Activated CD8-positive, alpha-beta memory T cell treated with anti-CD3 and anti-CD28 coated beads, Interleukin-2, amount 50 U/mL, for 48 hours (primary cell): ENCODE results near the gene PHF2.

Experiments used
- DNase-seq: peaks from one replicate; pipeline ENCODE4 v3.0.0-alpha.2; 2020

PHF2 gene

DNA sequence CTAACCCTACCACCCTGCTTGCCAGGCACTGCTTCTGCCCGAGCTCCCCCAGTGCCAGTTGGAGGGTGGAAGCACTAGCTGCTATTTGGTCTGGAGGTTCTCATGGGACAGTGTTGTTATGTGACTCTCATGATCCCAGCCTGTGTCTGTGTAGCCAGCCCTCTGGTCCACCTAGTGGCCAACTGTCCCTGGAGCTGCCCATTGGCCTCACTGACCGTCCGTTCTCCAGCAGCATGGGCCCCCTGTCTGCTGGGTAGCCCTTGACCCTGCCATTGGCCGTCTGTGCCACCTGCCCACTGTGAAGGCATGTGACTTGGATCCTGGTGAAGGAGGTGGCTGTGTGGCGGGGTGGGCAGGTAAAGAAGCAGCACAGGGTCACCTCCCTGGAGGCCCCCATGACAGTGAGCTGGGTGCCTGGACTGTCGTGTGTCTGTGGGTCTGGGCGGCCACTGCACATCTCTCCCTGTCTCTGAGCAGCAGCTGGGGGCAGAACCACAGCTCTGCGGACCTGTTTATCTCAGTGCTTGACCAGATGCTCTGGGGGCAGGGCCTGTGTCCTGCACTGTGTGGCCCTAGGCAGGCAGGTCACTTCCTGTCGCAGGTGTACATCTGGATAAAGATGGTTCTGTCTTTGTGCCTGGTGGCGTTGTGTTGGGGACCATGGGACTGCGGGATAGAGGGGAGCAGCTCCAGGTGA, 11.4 kb downstream of the PHF2 start:
- DNase-seq = peak; percentile 41

DNA sequence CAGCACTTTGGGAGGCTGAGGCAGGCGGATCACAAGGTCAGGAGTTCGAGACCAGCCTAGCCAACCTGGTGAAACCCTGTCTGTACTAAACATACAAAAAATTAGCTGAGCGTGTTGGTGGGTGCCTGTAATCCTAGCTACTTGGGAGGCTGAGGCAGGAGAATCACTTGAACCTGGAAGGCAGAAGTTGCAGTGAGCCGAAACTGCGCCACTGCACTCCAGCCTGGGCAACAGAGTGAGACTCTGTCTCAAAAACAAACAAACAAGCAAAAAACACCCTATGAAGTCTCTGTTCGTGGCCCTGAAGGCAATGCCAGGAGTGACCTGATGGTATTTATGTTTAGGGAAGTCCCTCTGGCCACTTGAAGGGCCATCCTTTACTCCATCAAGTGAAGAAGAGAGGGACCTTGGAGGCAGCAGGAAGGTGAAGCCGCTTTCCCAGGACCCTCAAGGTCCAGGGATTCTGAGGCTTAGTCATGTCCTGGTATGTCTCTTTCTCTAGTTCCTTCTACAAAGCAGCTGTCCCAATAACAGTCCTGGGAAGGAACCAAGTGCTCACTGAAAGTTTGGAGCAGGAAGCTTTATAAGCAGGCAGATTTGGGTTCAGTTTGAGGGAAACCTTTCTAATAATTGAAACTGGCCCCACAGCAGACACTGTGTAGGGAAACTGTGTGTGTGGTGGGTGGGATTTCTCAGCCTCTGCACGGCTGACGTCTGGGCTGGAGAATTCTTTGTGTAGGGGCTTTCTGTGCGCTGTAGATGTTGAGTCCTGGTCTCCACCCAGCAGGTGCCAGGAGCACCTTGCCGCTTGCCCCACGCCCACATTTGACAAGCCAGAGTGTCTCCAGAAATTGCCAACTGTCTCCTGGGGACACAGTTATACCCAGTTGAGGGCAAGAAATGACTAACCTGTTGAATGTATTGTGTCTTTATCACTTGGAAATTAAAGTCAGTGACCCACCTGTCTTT, 12.5 kb downstream of the PHF2 start:
- peak; percentile 35 for DNase-seq

DNA sequence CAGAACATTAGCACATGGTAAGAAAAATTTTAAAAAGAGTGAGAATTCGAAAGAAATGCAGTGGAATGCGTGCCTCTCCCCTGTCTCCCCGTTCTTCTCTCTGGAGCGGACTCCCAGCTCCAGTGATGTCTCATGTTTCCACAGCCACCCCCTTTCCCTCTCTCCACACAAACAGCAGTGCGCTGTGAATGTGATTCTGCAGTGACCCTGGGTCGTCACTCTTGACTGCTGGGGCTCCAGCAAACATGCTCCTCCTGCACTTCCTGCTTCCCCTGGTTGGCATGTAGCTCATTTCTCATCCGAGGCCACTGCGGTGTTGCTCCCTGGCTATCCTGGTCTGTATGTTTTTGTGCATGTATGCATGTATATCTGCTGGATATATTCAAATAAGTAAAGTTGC, 13.3 kb downstream of the PHF2 start:
- DNase-seq = peak; percentile 25

DNA sequence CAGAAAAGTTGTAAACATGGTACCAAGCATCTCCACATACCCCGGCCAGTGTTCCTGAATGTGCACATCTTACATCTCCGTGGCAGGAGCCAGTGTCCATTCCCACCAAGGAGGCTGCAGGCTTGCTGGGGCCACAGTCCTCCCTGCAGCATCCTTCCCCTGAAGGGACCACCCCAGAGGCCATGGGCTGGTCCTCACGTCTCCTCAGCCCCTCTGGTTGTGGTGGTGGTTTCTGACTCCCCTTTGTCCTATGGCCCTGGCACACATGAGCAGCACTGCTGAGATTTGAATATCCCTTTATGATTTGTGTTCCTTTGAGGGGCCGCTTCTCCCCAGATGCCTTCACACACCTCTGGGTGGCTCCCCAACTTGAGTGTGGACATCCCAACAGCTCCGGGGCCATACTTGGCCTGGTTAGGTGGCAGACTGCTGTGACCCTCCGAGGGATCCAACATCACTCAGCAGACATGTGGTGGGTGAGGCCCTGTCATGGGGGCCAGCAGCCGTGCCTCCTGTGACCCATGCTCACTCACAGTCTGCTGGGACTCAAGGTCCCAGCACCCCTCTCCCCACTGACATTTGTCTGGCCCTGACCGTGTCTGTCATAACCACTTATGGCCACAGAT, 14.3 kb downstream of the PHF2 start:
- DNase-seq = peak; percentile 42

DNA sequence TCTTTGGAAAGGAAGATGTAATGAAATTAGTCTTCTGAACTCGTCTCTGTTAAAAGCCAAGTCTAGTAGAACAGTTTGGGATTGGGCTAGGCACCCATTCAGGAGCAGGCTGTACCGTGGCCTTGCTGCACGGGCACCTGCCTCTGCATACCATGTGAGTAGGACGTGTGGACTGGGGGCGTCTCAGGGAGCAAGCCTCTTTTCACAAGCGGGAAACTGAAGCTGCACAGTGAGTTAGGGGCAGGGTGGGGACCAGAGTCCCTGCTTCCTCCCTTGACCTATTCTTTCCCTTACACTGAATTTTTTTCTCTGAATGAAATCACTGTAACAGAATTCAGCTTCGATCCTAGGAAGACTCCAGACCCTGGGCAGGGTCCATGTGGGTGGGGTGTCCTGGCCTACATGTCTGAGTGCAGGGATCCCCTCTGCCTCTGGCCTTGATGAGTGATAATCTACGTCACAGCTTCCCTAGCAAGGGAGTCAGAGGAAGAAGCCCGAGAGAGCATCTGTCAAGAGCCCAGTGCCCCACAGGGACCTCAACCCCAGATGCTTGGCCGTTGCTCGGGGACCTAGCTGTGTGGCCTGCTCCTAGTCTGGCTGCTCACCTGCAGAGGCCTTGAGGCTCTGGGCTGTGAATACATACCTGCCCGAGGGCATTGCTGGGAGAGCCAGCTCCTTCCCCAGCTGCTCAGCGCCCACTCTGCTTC, 15.1 kb downstream of the PHF2 start:
- DNase-seq = peak; percentile 42

DNA sequence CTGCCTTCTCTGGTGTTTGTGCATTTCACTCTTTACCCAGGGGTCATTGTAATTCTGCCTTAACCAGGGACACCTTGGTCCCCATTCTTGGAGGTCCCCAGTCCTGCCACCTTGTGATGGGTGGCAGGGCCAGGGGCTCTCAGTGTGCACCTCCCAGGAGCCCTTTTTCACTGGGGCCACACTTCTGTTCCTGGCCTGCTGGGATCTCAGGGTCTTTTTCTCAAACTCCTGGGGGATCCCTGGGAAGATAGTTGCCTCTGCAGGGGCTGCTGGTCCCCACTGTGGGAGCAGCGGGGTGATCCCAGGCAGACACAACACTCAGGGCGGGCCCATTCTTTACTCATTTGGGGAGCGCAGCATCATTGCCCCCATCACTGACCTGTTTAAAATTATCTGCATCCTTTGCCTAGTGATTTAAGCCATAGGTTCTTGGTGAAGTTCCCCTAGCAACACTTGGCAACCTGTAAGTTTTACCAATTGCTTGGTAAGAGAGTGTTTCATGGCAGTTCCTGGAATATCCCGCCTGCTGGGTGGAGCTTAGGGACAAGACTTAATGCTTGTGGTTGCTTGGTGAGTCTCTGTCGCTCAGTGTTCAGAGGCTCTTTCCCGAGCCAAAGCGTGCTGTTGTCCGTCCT, 15.7 kb downstream of the PHF2 start:
- DNase-seq = peak; percentile 23

DNA sequence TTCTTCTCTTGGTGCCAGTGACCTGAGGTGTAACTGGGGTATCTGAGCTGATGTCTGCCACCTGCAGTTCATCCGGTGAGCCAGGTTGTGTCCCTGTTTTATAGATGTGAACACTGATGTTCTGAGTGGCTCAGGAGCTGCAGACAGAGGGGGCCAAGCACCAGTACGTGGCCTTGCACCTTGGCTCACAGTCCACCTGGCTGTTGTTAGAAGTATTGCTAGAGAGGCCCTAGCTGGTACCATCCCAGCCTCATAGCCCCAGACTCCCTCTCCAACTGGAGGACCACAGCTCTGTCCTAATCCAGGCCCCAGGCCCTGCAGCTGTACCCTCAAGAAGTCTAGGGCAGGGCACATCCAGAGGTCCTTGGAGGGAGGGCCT, 16.2 kb downstream of the PHF2 start:
- peak; percentile 42 for DNase-seq

DNA sequence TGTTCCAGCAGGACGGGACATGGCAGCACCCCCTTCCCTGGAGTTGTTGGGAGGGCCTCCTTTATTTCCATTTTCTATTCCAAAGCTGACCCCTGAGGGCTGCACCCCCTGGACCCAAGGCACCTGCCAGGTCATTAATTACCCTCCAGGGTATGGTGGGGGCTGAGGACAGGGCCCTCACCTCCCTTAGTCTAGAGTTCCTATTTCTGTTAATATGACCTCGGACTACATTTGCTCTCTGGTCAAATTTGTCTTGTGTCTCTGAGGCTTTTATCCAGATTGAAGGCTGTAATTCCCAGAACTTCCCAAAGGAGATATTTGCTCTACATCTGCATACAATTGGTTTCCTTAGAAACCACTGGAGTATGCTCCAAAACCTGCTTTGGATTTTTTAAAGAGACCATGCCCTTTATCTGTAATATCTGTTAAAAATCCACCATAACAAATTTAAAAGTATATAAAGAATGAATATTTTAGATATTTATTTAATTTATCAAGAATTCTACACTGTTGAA, 16.8 kb downstream of the PHF2 start:
- DNase-seq = no peak

DNA sequence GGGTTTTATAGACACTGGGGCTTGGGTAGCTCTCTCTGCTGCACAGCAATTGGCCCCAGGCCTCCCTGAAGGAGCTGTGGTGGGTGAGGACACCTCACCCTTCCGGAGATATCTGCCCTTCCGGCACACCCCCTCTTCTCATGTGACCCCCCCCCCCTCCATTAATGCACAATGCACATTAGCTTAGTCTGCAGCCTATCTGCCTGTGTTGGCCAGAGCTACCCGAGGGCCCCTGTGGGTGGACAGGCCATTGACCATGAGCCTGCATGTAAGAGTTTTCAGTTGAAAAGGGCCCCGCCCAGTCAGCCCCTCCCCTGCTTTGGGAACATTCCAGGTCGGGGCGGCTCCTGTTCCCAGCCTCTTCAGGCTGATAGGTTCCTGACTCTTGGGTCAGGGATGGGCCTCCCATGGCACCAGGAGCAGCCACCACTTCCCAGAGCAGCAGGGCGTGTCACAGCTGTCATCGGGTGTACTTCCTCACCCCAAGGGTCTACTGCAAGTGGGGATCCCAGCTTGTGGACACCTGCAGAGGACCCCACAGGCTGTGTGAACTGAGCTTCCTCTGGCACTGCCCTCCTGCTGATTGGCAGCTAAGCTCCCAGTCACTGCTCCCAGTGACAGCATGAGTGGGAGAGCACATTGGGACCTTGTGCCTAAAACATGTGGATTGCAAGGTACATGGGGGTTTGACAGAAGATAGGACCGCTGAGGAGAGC, 17.8 kb downstream of the PHF2 start:
- DNase-seq = peak; percentile 30

DNA sequence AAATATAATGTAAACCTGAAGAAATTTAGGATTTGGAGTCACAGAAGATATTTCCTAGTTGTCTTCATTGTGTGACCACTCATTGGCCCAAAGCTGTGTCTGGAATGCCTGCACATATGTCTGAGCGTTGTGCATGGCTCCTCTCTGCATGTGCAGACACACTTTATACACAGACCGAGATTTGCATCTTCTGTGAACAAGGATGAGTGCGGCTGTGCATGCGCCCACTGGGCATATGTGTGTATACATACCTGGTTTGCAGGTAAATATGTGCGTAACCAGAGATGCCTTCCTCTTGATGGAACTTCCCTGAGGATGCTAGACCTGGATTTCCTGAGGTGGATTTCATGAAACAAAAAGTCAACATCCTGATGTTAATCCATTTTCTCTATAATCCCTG, 19.1 kb downstream of the PHF2 start:
- DNase-seq = no peak

DNA sequence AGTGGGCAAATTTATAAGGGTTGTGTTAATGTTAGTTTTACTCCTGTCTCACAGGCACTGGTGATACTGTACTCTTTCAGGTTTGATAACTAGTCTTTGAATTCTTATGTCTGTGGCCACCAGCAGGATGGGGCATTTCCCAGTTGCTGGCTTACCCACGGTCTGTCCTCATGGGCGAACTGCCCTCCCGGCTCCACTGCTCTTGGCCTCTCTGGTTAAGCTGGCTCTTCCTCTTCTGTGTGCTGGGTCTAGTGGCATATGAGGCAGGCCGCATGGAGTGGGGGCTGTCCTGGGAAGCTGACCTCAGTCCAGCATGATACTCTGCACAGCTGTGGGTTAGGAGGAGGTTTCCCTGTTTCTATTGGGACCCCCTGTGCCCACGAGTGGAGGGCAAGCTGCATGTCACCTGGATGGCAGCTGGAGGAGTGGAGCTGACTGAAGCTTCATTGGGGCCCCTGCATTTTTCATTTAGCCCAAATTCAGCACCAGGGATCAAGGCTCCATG, 19.5 kb downstream of the PHF2 start:
- peak; percentile 38 for DNase-seq

DNA sequence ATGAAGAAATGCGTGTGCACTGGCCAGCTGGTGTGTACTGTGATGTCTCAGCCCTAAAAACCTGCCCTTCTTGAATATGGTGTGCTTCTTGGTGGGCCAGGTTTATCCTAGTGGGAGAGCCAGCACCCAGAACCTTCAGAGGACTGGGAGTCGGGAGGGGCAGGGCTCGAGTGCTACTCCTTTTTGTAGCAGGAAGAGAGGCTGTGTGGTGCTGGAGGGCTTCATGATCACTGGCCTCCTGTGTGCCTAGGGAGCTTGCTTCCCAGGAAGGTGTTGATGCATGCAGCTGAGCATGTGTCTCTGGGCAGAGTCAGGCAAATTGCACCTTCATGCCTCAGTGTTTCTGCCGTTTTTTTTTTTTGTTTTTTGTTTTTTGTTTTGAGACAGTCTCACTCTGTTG, 20.0 kb downstream of the PHF2 start:
- peak; percentile 35 for DNase-seq

DNA sequence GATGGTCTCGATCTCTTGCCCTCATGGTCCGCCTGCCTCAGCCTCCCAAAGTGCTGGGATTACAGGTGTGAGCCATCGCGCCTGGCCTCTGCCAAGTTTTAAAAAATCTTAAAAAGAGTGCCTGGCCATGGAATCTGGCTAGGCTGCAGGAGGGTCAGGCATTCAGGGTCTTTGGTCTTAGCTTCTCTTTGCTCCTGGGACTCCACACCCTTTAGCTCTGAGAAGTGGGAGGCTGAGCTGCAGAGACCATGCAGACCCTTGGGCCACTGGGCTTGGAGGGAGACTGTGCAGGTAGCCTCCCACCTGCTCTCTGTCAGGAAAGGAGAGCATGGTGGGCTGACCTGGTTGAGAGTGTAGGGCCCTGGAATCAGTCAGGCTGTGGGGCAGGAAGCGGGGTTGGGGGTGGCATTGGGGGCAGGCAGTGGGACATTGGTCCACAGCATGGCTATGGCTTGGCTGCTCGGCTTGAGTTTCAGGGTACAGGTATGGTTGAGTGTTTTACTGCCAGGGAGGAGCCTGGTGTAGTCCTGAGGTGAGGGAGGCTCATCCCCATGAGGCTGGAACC, 20.8 kb downstream of the PHF2 start:
- peak; percentile 34 for DNase-seq

DNA sequence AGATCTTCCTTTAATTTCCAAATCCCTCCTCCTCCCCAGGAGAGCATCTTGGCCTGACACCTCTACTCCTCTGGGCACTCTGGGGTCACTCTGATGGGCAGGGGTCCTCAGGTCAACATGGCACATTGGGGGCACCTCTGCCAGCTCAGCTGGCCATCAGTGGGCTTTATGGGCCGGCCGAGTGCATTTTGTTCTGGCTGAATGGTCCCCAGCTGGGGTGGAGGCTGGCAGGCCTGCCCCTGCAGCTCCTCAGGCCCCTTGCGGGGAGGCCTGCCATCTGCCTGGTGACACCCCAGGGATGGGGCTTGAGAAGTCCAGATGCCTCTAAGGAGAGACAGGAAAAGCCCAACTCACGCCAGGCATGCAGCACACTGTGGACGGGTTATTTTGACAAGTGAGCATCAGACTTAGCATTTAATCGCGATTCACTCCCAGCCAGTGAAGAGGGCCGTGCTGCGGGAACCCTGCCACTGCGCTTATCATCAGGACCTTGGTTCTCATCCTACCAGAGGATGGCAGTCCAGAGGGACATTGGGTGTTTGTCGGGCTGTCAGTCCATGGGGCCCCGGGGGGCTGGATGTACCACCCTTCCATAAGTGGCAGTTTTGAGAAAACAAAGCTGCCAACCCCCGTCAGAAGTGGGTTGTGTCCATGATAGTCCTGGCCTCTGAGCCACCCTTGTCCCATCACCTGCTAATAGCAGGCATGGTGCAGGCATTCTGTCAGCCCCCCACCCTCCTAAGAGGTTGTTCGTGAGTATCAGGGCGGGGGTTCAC, 21.7 kb downstream of the PHF2 start:
- peak; percentile 44 for DNase-seq

DNA sequence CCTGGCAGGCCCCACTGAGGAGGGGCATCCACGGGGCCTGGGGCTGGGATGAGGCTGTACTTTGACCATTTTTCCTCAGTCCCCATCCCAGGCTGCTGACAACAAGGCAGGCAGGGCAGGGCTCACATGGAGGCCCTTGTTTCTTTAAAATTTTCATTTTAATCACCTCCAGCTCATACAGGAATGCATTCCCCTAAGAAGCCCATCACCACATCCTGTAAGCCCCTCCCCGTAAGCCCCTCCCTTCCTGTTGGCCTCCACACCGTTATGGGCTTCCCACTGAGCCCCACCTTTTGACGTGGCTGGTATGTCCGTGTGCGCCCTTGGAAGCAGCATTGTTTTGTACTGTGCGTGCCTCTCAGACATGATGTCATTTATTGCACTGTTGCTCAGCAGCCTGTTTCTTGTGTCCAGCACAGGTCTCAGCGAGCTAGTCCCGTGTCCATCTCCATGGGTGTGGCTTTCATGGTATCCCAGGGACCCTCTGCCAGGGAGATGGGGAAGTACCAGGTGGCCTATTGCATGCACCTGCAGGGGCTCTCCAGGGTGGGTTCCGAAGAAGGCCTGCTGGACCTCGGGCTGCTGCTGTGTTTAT, 22.4 kb downstream of the PHF2 start:
- no peak for DNase-seq

DNA sequence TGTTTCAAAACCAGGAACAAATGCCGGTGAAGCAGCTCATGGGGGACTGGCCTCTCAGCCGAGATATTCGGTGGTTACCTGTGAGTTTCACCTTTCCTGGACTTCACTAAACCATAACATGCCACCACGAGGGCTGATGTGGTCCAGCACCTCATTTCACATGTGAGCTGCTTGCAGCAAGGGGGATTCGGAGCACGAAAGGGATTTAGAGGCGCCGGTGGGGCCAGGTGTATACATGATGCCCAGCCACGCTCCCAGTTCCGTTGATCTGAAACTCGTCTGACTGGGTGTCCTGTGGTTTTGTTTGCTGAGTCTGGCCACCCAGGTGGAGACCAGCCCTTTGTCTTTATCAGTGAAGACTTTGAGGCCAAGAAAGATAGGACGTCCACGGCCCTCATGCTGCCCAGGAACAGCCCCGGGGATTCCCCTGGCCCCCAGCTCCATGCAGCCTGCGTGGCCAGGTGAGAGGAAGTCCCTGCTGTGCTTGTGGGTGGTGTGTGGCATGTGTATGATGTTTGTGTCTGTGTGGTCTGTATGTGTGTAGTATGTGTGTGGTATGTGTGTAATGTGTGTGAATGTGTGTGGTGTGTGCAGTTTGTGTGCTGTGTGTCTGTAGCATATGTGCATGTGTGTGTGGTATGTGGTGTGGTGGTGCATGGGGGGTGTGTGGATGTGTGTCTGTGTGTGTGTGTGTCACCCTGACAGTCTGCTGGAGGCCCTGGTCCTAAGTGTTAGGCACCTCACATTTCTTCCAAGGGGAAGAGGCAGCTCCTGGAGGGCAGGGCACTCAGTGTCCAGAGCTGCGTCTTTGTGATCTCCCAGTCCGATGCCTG, 23.4 kb downstream of the PHF2 start:
- DNase-seq = peak; percentile 36

DNA sequence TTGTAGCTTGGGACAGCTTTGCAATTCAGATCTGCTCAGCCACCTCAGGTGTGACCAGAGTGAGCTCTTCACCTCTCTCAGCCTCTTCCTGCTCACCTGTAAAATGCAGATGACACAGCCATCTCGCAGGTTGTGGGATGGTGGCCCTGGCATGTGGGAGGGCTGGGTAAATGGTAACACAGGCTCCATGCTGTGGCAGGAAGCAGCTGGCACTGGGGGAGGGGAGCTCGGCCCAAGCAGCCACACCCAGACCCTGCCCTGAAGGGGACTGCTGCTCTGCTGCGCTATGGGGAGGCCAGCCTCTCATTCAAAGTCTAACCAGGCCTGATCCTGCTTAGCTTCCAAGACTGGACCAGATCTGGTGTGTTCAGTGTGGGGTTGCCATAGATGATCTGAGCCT, 24.1 kb downstream of the PHF2 start:
- peak; percentile 50 for DNase-seq

DNA sequence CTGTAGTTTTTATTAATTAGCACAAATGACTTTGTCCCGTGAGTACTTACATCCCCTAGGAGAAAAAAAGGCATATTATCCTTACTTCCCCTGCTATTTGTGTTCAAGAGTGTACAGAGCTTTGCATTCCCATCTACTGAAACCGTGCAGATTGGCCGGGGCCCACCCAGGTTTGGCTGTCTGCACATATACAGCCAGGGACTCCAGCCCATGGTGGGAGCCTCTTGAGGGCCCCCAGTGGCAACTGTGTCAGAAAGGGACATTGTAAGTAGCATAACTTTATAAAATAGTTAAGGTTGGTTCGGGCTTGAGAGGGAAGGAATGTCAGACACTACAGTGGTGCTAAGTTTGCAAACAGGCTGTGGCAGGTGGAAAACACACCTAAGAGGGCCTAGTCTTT, 24.7 kb downstream of the PHF2 start:
- DNase-seq = peak; percentile 39

DNA sequence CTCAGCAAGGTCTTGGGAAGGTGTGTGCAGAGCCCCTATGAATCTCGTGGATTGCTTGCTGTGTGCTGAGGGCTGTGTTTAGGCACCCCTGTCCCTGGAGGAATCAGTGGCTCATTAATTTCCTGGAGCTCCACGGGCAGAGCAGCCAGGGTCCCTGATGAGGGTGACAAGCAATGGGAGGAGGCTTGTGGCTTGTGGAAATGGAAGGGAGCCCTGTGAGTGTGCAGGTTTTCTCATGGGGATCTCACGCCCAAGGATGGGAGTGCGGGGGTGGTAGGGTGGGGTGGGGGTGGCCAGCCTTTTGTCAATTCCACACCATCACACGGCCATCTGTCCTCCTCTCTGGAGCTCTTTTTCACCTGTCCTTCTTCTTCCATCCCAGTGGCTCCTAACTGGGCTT, 25.3 kb downstream of the PHF2 start:
- DNase-seq = no peak
